Osteoblast (primary cell): ENCODE results near the gene GSTM5. TPM values are rescaled to one million over a fixed set of nuclear protein-coding genes. Genes with fewer than 3 reads are reported as not detected.
A peak's percentile ranks its signal among the peaks of the same experiment; 100 is the strongest.
"Not testable (repeated sequence)": the region's sequence is repeated elsewhere in the genome, so short reads cannot be mapped to it uniquely, and the experiment has no call there.

Experiments
- DNase-seq: peaks from one replicate; pipeline ENCODE4 v3.0.0; 2011; ENCODE audit warnings: low spot score, mixed read lengths; ENCODE audit not compliant: insufficient read length; ENCODE audit errors: missing footprints
- H2AFZ ChIP-seq: 2 replicates; pipeline ENCODE4 v1.6.0; 2011; ENCODE audit warnings: mild to moderate bottlenecking, low read length
- H3K27ac ChIP-seq: 2 replicates; pipeline ENCODE4 v1.5.1; 2011; ENCODE audit warnings: mild to moderate bottlenecking, low read depth, low read length, moderate library complexity
- H3K27me3 ChIP-seq: 2 replicates; pipeline ENCODE4 v1.6.0; 2012; ENCODE audit warnings: mild to moderate bottlenecking, control low read depth, inconsistent platforms, low read length, moderate library complexity; ENCODE audit not compliant: insufficient read depth
- H3K36me3 ChIP-seq: 2 replicates; pipeline ENCODE4 v1.5.1; 2011; ENCODE audit warnings: mild to moderate bottlenecking, low read length, control low read depth, moderate library complexity; ENCODE audit not compliant: insufficient read depth
- H3K4me1 ChIP-seq: 2 replicates; pipeline ENCODE4 v1.5.1; 2011; ENCODE audit warnings: mild to moderate bottlenecking, low read length, control low read depth, moderate library complexity; ENCODE audit not compliant: insufficient read depth
- H3K4me2 ChIP-seq: 2 replicates; pipeline ENCODE4 v1.6.0; 2011; ENCODE audit warnings: mild to moderate bottlenecking, low read length; ENCODE audit not compliant: insufficient read depth
- H3K4me3 ChIP-seq: fragments of 200-600 bp; sonication (generic); 3 replicates; pipeline ENCODE4 v1.5.1; 2012; ENCODE audit warnings: mild to moderate bottlenecking, low read length, inconsistent platforms; ENCODE audit not compliant: insufficient read depth
- H3K79me2 ChIP-seq: 2 replicates; pipeline ENCODE4 v1.6.0; 2012; ENCODE audit warnings: mild to moderate bottlenecking, low read length, control low read depth, inconsistent platforms; ENCODE audit not compliant: insufficient read depth
- H3K9me3 ChIP-seq: 2 replicates; pipeline ENCODE4 v1.5.1; 2011; ENCODE audit warnings: low read depth, low read length, control low read depth
- H4K20me1 ChIP-seq: 2 replicates; pipeline ENCODE4 v1.6.0; 2012; ENCODE audit warnings: mild to moderate bottlenecking, low read length, control low read depth; ENCODE audit not compliant: insufficient read depth
- CTCF ChIP-seq: IDR thresholded peaks from 2 replicates; pipeline ENCODE4 v1.5.1; 2011; ENCODE audit warnings: mild to moderate bottlenecking, low read depth, low read length, moderate library complexity; ENCODE audit errors: extremely low read depth
- total RNA-seq: library from RNA; depleted of rRNA; stranded (reverse); fragments of >200 nt; gene quantifications from 2 replicates; pipeline ENCODE4 v1.2.3, GENCODE V29; 2012

Gene GSTM5
- total RNA-seq, 1 donor: 4.3 TPM

- TF ChIP-seq CTCF: no peak
- H3K4me2 ChIP-seq: peak within 1 kb of the TSS; percentile 87
- H3K9me3 ChIP-seq: no peaks in the 10 kb centered on the region
- peak within 1 kb of the TSS; percentile 45 for H3K27ac ChIP-seq
- no peaks in the 10 kb centered on the region for H3K27me3 ChIP-seq
- H3K79me2 ChIP-seq: peaks cover 3% of the 10 kb centered on the region
- no peak for DNase-seq
- peaks cover 20% of the 10 kb centered on the region for H3K36me3 ChIP-seq
- H3K4me3 ChIP-seq: peak within 1 kb of the TSS; percentile 82
- H2AFZ ChIP-seq: peak within 1 kb of the TSS; percentile 93
- peaks cover 6% of the 10 kb centered on the region for H3K4me1 ChIP-seq
- H4K20me1 ChIP-seq: no peaks in the 10 kb centered on the region
Observed at GRCh38 chr1:109740615-109741373, 28.7 kb downstream of the GSTM5 start, which contains the start of gene GSTM3. TSS of gene GSTM3 (minus strand) at chr1:109741038. CDS start at chr1:109740287, 751 bp downstream.

GRCh38 chr1:109748311-109748710 is 36.3 kb downstream of the GSTM5 start:
- not testable (repeated sequence) for H3K4me2 ChIP-seq, H3K27ac ChIP-seq, H3K9me3 ChIP-seq, H4K20me1 ChIP-seq, H3K79me2 ChIP-seq, H3K4me1 ChIP-seq, H2AFZ ChIP-seq, DNase-seq, H3K36me3 ChIP-seq, H3K4me3 ChIP-seq
- peaks cover 17% of the 10 kb centered on the region for H3K27me3 ChIP-seq

GRCh38 chr1:109749221-109749620 is 37.2 kb downstream of the GSTM5 start:
- Histone ChIP-seq H3K36me3 (no peaks in the 10 kb centered on the region), H3K4me3 (no peak overlapping the region), H3K27me3 (peaks cover 24% of the 10 kb centered on the region), H4K20me1 (no peaks in the 10 kb centered on the region), H3K9me3 (no peaks in the 10 kb centered on the region), H3K27ac (no peak overlapping the region), H3K79me2 (no peaks in the 10 kb centered on the region), H2AFZ (no peak overlapping the region), H3K4me1 (no peaks in the 10 kb centered on the region), H3K4me2 (no peak overlapping the region)
- no peak for DNase-seq
- no peak for TF ChIP-seq CTCF

GRCh38 chr1:109750241-109750882 is 38.3 kb downstream of the GSTM5 start:
- Histone ChIP-seq H4K20me1 (no peaks in the 10 kb centered on the region), H2AFZ (no peak overlapping the region), H3K79me2 (no peaks in the 10 kb centered on the region), H3K27ac (no peak overlapping the region), H3K9me3 (no peaks in the 10 kb centered on the region), H3K36me3 (no peaks in the 10 kb centered on the region), H3K27me3 (peaks cover 24% of the 10 kb centered on the region), H3K4me2 (no peak overlapping the region), H3K4me1 (no peaks in the 10 kb centered on the region), H3K4me3 (no peak overlapping the region)
- TF ChIP-seq CTCF: no peak
- no peak for DNase-seq
